Measurements from ENCODE around the gene CNN2.

The CNN2 gene

GRCh38 chr19:1084024-1084868 is 57.8 kb downstream of the CNN2 start:
- DNase-seq: no peak

GRCh38 chr19:1085053-1085658 is 58.7 kb downstream of the CNN2 start:
- no peak for DNase-seq

- DNase-seq: no peak
These were observed 59.5 kb downstream of the CNN2 start for GRCh38 chr19:1085676-1086442.

GRCh38 chr19:1086613-1087012 is 60.2 kb downstream of the CNN2 start:
- DNase-seq: no peak

- DNase-seq: no peak
These were observed 61.5 kb downstream of the CNN2 start for GRCh38 chr19:1087813-1088415.

- DNase-seq: no peak
These were observed 62.1 kb downstream of the CNN2 start for GRCh38 chr19:1088416-1089010.

Measured in DMS79 treated with DMSO at 0.1 percent for 48 hours (cell line).